Measurements from ENCODE around the gene ZFC3H1.

DNA sequence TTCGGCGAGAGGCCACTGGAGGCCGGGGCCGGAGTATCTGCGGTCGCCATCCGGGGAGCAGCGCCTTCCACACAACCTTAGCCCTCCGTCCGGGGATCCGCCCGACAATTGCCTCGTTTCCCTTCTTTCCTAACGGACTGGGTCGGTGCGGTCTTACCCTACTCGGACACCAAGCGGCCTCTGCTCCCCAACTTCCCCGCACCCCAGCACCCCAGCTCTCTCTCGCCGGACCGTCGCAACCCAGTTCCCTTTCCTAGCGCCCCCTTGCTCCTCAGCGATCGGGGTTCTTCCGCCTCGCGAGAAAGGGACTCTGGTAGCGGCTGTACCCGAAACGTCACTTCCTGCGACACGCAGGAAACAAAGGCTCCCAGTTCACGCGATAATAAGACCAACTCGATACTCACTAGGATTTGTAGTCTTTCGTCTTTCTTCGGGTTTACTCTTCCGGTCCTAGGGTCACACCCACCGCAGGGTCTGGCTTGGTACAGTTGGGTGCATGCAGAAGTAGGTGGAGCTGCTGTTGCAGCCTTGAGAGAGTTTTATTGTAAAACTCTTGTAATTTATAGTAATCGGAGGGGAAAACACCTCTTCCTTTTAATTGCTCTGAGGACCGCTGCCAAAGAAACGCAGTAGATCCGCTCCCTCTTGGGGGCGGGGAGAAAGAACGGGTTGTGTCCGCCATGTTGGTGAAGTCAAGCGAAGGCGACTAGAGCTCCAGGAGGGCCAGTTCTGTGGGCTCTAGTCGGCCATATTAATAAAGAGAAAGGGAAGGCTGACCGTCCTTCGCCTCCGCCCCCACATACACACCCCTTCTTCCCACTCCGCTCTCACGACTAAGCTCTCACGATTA lies at the start of gene ZFC3H1, which contains the start of gene THAP2:
- TF ChIP-seq, protein P1, sequence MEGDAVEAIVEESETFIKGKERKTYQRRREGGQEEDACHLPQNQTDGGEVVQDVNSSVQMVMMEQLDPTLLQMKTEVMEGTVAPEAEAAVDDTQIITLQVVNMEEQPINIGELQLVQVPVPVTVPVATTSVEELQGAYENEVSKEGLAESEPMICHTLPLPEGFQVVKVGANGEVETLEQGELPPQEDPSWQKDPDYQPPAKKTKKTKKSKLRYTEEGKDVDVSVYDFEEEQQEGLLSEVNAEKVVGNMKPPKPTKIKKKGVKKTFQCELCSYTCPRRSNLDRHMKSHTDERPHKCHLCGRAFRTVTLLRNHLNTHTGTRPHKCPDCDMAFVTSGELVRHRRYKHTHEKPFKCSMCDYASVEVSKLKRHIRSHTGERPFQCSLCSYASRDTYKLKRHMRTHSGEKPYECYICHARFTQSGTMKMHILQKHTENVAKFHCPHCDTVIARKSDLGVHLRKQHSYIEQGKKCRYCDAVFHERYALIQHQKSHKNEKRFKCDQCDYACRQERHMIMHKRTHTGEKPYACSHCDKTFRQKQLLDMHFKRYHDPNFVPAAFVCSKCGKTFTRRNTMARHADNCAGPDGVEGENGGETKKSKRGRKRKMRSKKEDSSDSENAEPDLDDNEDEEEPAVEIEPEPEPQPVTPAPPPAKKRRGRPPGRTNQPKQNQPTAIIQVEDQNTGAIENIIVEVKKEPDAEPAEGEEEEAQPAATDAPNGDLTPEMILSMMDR (IDR thresholded peaks at IDR 0.05): peak in 2 of 6 experiments; percentile 25 to 27
- TF ChIP-seq POLR2A (IDR thresholded peaks at IDR 0.05): peak in 3 of 4 donors; percentile 89 to 98 (median 93)
- TF ChIP-seq EP300 (IDR thresholded peaks at IDR 0.05): no peak
- TF ChIP-seq POLR2AphosphoS5 (IDR thresholded peaks at IDR 0.05): peak; percentile 99
